ENCODE data around the gene SLC6A18. TPM values are rescaled to one million over a fixed set of nuclear protein-coding genes. Genes with fewer than 3 reads are reported as not detected.

SLC6A18 gene
- total and polyA plus RNA-seq, 10 of the 15 experiments (the other 5 are each of a cell fraction or from before 2014, with no cell fraction given), result not detected

- in situ Hi-C loops (cut with MboI), result no loop called here
- WGBS (ENCODE audit: insufficient coverage, insufficient replicate concordance, low lambda C conversion rate, missing lambda C conversion rate), result no CpG with 5 or more reads among the region's 34 CpGs
- Histone ChIP-seq H3K79me2 (ENCODE audit: control insufficient read depth, insufficient read depth, low read length) (no peaks in the 10 kb centered on the region), H4K20me1 (ENCODE audit: control insufficient read depth, insufficient read depth) (no peaks in the 10 kb centered on the region), H3K27ac (ENCODE audit: control insufficient read depth, insufficient read depth) (no peak overlapping the region), H3K9ac (ENCODE audit: control insufficient read depth, insufficient read depth, low read length) (no peak overlapping the region), H3K36me3 (ENCODE audit: control insufficient read depth in 2 of 2, insufficient read depth in 2 of 2, low read length in 1 of 2) (no peaks in the 10 kb centered on the region), H3K4me2 (ENCODE audit: control insufficient read depth, insufficient read depth) (no peak overlapping the region), H2AFZ (ENCODE audit: control insufficient read depth, low read depth, low read length) (no peak overlapping the region), H3K4me3 (no peak overlapping the region), H3K4me1 (ENCODE audit: control insufficient read depth, insufficient read depth, low read length) (no peaks in the 10 kb centered on the region), H3K27me3 (replicated peaks in 1 of 2; ENCODE audit: control insufficient read depth in 2 of 2, insufficient read depth in 2 of 2, low read length in 1 of 2) (no peaks in the 10 kb centered on the region), H3K9me3 (replicated peaks; ENCODE audit: control insufficient read depth, insufficient read depth, low read length) (no peaks in the 10 kb centered on the region)
- intact Hi-C loops (cut with micrococcal nuclease; ENCODE audit: unreplicated experiment), result no loop called here
- ChIA-PET POLR2A (no interaction called here), CTCF (no interaction called here), SMC1A (ENCODE audit: uncharacterized antibody, unreplicated experiment) (no interaction called here), RAD21 (ENCODE audit: unreplicated experiment) (no interaction called here)
- FAIRE-seq, result no peak
- no TSS peak for BruUV-seq (replicated peaks)
- TF ChIP-seq GABPA (IDR thresholded peaks at IDR 0.05; ENCODE audit: low read depth) (no peak), TARDBP (IDR thresholded peaks at IDR 0.05; ENCODE audit: borderline replicate concordance) (no peak), MLLT1 (IDR thresholded peaks at IDR 0.05) (no peak), PAX5 (IDR thresholded peaks at IDR 0.05; ENCODE audit: borderline replicate concordance, low read depth, low read length) (no peak), NRF1 (conservative IDR thresholded peaks at IDR 0.05; ENCODE audit: low read depth, low read length) (no peak), RFX5 (IDR thresholded peaks at IDR 0.05; ENCODE audit: low read depth, low read length) (no peak), SREBF2 (IDR thresholded peaks at IDR 0.05; ENCODE audit: low read length) (no peak), NR2C2 (IDR thresholded peaks at IDR 0.05; ENCODE audit: borderline replicate concordance, control insufficient read depth, insufficient read length, low read depth) (no peak), PKNOX1 (IDR thresholded peaks at IDR 0.05) (no peak), MAX (IDR thresholded peaks at IDR 0.05; ENCODE audit: low read depth, low read length) (no peak), SUPT20H (IDR thresholded peaks at IDR 0.05; ENCODE audit: borderline replicate concordance, control insufficient read depth, low read depth, low read length) (no peak), JUNB (IDR thresholded peaks at IDR 0.05) (no peak), SMC3 (IDR thresholded peaks at IDR 0.05; ENCODE audit: borderline replicate concordance, low read length) (no peak), SMARCA5 (IDR thresholded peaks at IDR 0.05) (no peak), JUND (IDR thresholded peaks at IDR 0.05; ENCODE audit: low read depth, low read length) (no peak), WRNIP1 (IDR thresholded peaks at IDR 0.05; ENCODE audit: borderline replicate concordance, low read depth, low read length) (no peak), ZNF207 (IDR thresholded peaks at IDR 0.05; ENCODE audit: borderline replicate concordance) (no peak)
- ATAC-seq, result no peak
- no peak for DNase-seq (ENCODE audit: low read depth, low spot score)
These were observed 46.4 kb upstream of the SLC6A18 start for GRCh38 chr5:1178529-1179382.
